BJ (cell line): ENCODE measurements around the gene FAT3. TPM values are rescaled to one million over a fixed set of nuclear protein-coding genes. Genes with fewer than 3 reads are reported as not detected.
A peak's percentile ranks its signal among the peaks of the same experiment; 100 is the strongest.

ENCODE experiments used
- CTCF ChIA-PET: fragments of 350-600 bp; formaldehyde crosslinking; extraction: SDS; loops from one replicate; lab custom pipeline; 2021; ENCODE audit warnings: antibody characterized with exemption, inconsistent platforms; lab: Yijun Ruan, JAX
- POLR2A ChIA-PET: fragments of 300-600 bp; sonication (Branson Sonifier 250); formaldehyde crosslinking; extraction: SDS; loops from one replicate; lab custom pipeline; 2021; ENCODE audit warnings: antibody characterized with exemption; lab: Charles Lee
- DNase-seq: peaks from one replicate; pipeline ENCODE4 v3.0.0-alpha.2; 2011; ENCODE audit warnings: low read depth
- H3K27me3 ChIP-seq: 2 replicates; pipeline ENCODE4 v1.6.0; 2011; ENCODE audit warnings: low read length; ENCODE audit not compliant: control insufficient read depth, insufficient read depth
- H3K36me3 ChIP-seq: 2 replicates; pipeline ENCODE4 v1.5.1; 2011; ENCODE audit warnings: low read length; ENCODE audit not compliant: control insufficient read depth, insufficient read depth
- H3K4me3 ChIP-seq: 2 replicates; pipeline ENCODE4 v1.5.1; 2011; ENCODE audit warnings: low read depth, mild to moderate bottlenecking, control low read depth, low read length
- CTCF ChIP-seq: IDR thresholded peaks from 2 replicates; pipeline ENCODE4 v1.5.1; 2011; ENCODE audit warnings: low read depth, mild to moderate bottlenecking, control low read depth, inconsistent platforms, low read length, moderate library complexity; ENCODE audit not compliant: insufficient read depth
- polyA minus RNA-seq: library from RNA; depleted of rRNA, polyadenylated mRNA; stranded (reverse); fragments of >200 nt; gene quantifications from 2 replicates; pipeline ENCODE4 v1.2.3, GENCODE V29; 2011; rRNA and poly(A)+ RNA removed
- polyA plus RNA-seq: library from polyadenylated mRNA; depleted of rRNA; stranded (reverse); fragments of >200 nt; gene quantifications from 2 replicates; pipeline ENCODE4 v1.2.3, GENCODE V29; 2011; rRNA removed

FAT3 gene
- polyA plus RNA-seq (0.53 and 0.76 TPM in 2 replicates), polyA minus RNA-seq (3.7 and 5.4 TPM in 2 replicates)

DNA sequence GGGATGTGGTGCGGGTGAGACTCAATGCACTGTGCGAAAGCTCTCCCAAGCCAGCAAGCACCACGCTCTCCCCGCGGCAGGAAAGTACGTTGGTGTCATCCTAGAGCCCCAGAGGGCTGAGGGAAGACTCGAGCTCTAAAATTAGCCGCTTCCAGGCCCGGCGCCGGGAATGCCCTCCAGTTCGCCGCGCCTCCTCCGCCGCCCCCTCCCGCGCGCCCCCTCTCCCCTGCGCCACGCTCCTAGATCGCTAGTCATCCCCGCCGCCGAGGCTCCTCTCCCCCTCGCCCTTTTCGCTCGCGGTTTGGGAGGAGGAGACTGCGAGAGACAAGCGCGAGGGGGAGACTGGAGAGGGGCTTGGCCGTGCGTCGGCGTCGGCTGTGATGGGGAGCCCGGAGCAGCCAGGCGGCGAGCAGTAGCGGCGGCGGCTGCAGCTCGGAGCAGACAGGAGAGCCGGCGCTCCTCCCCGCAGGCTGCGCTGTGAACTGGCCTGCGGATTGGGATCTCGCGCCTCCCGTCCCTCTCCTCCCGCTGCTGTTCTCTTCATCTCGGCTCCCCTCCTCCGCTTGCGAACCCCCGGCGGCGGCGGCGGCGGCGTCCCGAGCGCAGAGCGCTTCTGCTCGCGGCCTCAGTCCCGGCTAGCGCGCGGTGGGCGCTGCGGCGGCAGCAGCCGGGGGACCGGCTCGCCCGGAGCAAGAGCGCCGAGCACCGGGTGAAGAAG is at the start of gene FAT3:
Gene FAT3, plus strand, starts transcription at position 412 of the 718 bp plus-strand sequence. CDS start 127,295 bp downstream, outside the sequence.
- Histone ChIP-seq H3K4me3 (peak within 1 kb of the TSS; percentile 48), H3K27me3 (peaks cover 24% of the 10 kb centered on the region), H3K36me3 (no peaks in the 10 kb centered on the region)
- ChIA-PET CTCF (no interaction called here), POLR2A (no interaction called here)
- DNase-seq, result no peak
- TF ChIP-seq CTCF, result no peak

- no peak for TF ChIP-seq CTCF
- no peaks in the 10 kb centered on the region for H3K36me3 ChIP-seq
- no peaks in the 10 kb centered on the region for H3K27me3 ChIP-seq
- H3K4me3 ChIP-seq, result no peak overlapping the region
- ChIA-PET POLR2A (no interaction called here), CTCF (no interaction called here)
- no peak for DNase-seq
Observed at GRCh38 chr11:92179017-92179670, 45.5 kb upstream of the FAT3 start.

DNA sequence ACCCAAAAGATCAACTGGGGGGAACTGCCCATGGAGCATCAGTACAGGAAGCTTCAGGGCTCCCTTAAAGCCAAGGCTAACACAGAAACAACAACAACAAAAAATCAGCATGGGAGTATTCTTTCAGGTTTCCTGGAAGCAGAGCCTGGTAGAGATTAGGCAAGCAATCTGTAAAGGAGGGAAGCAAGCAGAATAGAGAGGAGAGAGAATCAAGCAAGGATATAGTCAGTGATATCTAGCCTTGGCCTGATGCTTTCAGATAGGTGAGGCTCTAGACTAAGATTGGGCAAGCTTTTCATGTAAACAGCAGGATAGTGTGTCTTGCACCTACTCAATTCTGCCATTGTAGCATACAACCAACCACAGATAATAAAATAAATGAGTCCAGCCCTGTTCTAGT is 44.4 kb upstream of the FAT3 start:
- CTCF ChIA-PET, result no interaction called here
- POLR2A ChIA-PET, result no interaction called here

GRCh38 chr11:92180664-92181251 is 43.9 kb upstream of the FAT3 start:
- CTCF ChIA-PET, result no interaction called here
- TF ChIP-seq CTCF, result no peak

More for the DNA sequence above, 44.4 kb upstream of the FAT3 start:
- no peaks in the 10 kb centered on the region for H3K27me3 ChIP-seq
- no peak overlapping the region for H3K4me3 ChIP-seq
- no peaks in the 10 kb centered on the region for H3K36me3 ChIP-seq
- DNase-seq, result no peak
- TF ChIP-seq CTCF, result no peak

GRCh38 chr11:92190535-92191206 is 33.9 kb upstream of the FAT3 start:
- no peak overlapping the region for H3K4me3 ChIP-seq
- no peaks in the 10 kb centered on the region for H3K27me3 ChIP-seq
- POLR2A ChIA-PET, result no interaction called here
- H3K36me3 ChIP-seq, result no peaks in the 10 kb centered on the region
- no peak for DNase-seq
- CTCF ChIA-PET, result no interaction called here
- TF ChIP-seq CTCF, result no peak

More at GRCh38 chr11:92180664-92181251, 43.9 kb upstream of the FAT3 start:
- POLR2A ChIA-PET, result no interaction called here
- Histone ChIP-seq H3K27me3 (no peaks in the 10 kb centered on the region), H3K36me3 (no peaks in the 10 kb centered on the region), H3K4me3 (no peak overlapping the region)
- DNase-seq, result peak; percentile 64
